COLO668 (cell line): ENCODE results near the gene IGSF9.

ENCODE experiments used
- DNase-seq: peaks from one replicate; lab custom pipeline; 2025; ENCODE audit not compliant: unreplicated experiment; lab: John Stamatoyannopoulos, UW

The IGSF9 gene, protein sequence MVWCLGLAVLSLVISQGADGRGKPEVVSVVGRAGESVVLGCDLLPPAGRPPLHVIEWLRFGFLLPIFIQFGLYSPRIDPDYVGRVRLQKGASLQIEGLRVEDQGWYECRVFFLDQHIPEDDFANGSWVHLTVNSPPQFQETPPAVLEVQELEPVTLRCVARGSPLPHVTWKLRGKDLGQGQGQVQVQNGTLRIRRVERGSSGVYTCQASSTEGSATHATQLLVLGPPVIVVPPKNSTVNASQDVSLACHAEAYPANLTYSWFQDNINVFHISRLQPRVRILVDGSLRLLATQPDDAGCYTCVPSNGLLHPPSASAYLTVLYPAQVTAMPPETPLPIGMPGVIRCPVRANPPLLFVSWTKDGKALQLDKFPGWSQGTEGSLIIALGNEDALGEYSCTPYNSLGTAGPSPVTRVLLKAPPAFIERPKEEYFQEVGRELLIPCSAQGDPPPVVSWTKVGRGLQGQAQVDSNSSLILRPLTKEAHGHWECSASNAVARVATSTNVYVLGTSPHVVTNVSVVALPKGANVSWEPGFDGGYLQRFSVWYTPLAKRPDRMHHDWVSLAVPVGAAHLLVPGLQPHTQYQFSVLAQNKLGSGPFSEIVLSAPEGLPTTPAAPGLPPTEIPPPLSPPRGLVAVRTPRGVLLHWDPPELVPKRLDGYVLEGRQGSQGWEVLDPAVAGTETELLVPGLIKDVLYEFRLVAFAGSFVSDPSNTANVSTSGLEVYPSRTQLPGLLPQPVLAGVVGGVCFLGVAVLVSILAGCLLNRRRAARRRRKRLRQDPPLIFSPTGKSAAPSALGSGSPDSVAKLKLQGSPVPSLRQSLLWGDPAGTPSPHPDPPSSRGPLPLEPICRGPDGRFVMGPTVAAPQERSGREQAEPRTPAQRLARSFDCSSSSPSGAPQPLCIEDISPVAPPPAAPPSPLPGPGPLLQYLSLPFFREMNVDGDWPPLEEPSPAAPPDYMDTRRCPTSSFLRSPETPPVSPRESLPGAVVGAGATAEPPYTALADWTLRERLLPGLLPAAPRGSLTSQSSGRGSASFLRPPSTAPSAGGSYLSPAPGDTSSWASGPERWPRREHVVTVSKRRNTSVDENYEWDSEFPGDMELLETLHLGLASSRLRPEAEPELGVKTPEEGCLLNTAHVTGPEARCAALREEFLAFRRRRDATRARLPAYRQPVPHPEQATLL

DNA sequence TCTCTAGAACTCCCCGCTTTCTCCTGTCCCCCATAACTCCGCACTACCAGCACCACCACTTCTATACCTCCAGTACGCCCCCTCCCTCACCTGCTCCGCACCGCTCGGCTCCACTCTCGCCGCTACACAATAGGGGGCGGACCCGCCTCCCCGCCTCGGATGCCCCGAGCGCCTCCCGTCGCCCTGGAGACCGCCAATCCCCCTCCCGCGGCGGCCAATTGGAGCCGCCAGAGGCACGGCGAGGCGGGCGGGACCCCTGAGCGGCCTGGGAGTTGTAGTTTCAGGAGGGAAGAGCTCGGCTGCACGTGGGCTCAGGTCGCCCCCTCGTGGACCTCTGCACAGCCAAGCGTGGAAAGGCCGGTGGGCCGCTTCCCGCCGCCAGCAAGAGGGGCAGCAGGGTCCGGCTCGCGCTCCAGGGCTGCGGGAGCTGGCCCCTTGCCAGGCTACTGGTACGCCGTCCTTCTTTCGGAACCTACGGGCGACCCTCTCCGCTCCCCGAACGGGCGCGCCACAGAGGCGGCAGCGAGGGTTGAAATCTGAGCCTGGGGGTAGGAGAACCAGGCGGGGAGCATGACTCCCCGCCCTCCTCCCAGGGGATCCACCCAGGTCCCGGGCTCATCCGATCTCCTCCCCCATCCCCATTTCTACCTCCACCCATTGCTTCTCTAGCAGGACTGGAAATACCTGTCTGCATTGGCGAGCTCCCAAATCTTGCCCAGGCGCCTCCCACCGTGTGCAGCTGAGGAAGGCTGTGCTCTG is at the start of gene IGSF9:
IGSF9 (minus strand) TSS at position 131 of the 759 bp plus-strand sequence. CDS start 2,159 bp downstream, outside the sequence.
- DNase-seq = peak; percentile 89

DNA sequence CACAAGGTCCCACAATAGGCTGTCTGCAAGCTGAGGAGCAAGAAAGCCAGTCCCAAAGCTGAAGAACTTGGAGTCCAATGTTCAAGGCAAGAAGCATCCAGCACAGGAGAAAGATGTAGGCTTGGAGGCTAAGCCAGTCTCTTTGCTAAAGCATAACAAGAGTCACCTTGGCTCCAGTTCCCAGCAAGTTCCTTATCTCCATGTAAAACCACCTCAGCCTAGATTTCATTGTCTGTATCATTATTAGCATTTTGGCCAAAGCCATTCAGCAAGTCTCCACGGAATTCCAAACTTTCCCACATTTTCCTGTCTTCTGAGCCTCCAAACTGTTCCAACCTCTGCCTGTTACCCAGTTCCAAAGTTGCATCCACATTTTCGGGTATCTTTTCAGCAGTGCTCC is 49.5 kb upstream of the IGSF9 start:
- DNase-seq = no peak

DNA sequence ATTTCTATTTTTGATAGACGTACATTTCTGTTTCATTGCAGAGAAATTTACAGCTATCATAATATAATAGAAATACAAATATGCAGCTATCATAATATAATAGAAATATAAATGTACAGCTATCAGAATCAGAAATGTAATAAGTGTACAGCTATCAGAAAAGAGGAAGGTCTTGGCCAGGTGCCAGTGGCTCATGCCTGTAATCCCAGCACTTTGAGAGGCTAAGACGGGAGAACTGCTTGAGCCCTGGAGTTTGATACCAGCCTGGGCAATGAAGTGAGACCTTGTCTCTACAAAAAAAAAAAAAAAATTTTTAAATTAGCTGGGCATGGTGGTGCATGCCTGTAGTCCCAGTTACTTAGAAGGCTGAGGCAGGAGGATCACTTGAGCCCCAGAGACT is 48.5 kb upstream of the IGSF9 start:
- DNase-seq = no peak

DNA sequence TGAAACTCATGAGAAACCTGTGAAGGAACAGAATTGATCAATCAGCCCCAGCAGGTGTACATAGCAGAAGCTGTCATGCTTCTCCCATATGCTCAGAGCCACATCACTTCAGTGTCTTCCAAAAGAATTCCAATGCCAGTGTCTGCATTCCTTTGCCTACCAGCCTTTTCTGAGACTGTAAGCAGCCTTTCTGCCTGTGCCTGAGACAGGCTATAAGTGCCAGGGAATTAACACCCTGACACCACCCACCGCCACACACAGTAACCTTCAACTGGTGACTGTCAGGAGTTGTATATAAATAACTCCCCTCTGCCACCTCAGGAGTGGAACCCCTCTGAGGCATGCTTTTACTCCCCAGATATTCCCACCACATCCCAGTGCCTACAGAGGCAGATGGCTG is 46.7 kb upstream of the IGSF9 start:
- DNase-seq = no peak

DNA sequence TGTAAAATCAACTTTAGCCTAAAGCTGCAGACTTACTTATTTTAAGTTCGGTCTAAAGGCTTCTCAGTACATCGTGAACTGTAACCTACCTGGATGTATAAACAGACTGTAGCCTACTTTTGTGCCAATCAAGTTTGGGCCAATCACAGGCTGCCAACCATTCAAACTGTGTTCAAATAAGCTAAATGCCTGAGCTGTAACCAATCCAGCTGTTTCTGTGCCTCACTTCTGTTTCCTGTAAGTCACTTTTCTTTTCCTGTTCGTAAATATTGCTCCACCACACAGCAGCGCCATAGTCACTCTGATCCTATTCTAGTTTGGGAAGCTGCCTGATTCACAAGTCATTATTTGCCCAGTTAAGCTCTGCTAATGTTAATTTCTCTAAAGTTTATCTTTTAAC is 46.1 kb upstream of the IGSF9 start:
- DNase-seq = no peak

DNA sequence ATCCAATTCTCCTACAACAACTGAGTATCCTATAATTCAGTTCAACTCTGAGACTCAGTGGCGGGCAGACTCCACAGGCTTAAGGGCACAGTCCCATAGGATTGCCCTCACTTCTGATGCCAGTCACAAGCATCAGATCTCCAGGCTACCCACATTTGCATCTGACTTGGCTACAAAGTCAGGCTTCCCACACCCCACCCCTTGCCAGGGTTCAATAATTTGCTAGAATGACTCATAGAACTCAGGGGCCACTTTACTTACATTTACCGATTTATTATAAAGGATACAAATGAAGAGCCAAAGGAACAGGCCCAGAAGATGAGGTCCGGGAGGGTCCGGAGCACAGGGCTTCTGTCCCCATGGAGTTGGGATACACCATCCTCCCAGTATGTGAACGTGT is 44.6 kb upstream of the IGSF9 start:
- no peak for DNase-seq

DNA sequence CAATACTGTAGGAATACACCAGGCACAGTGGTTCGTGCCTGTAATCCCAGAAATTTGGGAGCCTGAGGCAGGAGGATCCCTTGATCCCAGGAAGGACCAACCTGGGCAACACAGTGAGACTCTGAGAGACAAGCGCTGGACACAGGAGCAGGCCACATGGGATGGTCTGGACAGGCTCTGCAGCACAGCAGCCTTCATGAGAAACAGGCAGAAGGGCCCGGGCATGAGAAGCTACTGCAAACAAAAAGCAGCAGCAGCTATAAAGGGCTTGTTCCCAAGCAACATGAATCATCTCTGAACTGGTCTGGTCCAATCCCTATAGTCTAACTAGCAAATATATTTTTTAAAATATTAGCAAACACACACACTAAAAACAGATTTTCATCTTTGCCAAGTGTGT is 44.2 kb upstream of the IGSF9 start:
- no peak for DNase-seq

DNA sequence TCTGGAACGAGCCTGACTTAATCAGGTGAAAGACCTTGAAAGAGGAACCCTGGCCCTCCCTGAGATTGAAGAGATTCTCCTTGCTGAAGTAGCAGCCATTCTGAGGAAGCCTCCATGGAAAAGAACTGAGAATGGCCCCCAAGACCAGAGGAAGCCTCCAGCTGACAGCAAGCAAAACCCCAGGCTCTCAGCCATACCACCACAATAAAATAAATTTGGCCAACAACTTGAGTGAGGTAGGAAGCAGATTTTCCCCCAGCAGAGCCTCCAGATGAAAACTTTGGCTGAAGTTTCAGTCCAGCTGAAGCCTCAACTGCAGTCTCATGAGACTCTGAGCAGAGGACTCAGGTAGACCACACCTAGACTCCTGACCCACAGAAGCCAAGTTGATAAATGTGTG is 42.6 kb upstream of the IGSF9 start:
- DNase-seq = no peak

DNA sequence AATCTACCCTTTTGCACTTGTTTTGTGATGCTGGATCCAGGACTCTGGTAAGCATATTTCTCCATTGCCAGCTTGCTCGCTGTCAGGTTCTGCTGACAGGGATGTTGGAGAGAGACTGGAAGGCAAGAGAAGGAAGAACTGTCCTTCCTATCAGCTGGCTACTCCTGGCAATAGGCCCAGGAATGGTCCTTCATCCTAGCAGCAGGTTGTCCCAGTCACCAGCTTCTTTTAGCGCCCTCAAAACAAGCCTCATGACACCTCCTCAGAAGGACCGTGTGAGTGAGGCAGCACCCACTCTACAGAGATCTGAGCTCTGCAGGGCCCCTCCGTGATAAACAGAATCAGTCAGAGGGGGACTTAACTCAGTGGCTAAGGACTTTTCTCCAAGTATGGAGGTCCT is 41.8 kb upstream of the IGSF9 start:
- DNase-seq = no peak

DNA sequence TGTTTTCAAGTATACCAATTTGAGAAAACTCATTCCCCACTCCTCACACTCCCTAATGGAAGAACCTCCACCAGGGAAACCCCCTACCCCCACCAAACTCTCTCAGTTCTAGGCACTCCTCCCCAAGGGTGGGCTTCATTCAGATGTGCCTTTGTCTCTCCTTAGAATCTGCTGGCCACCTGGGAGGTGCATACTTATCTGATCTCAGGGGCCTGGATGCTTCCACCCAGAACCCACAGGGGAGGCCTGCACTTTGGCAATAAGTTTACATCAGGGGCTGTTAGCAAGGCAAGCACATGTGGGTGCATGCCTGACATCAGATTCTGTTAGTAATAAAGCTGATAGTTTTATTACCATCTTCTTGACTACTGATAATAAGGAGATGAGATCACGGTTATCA is 41.1 kb upstream of the IGSF9 start:
- DNase-seq = no peak

DNA sequence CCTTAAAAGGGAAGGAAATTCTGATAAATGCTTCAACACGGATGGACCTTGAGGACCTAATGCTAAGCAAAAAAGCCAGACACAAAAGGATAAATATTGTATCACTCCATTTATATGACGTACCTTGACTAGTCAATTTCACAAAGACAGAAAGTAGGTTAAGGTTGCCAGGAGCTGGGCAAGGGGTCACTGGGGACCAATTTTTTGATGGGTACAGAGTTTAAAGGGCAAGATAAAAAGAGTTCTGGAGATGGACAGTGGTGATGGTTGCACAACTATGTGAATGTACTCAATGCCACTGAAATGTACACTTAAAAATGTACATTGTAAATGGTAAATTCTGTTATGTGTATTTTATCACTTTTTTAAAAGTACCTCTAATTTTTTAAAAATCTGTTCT is 40.7 kb upstream of the IGSF9 start:
- no peak for DNase-seq

DNA sequence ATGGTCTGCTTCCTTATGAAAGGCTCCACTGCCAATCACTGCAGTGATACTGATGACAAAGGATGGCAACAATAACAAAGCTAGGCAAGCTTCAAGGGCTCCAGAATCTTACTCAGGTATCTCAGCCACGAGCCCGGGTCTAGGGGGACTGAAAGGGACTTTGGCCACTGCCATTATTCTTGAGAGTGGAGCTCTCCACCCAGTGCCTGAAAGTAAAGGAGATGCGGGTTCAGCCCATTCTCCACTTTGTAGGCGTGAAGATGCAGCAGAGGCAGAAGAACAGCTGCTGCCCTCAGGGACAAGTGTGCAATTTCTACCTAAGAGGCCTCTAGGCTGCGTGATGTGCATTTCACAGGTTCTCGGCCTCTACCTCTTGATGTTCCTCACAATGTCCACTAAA is 40.1 kb upstream of the IGSF9 start:
- no peak for DNase-seq

DNA sequence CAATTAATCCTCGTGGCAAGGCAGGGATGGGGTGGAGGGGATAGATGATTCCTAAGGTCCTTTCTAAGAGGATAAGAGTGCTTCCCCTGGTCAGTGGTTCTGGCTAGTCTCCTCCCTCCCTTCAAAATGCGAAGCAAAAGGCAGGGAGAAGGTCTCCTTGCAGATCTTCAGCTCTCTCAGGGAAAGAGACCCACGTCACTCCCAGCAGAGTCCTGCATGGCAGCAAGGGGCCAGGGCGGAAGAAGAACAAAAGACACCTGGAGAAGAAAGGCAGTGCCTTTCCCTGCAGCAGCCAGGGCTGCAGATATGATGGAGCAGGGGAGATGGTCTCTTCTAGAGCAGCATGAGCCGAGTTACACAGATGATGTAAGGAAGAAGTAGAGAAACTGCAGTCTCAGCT is 38.3 kb upstream of the IGSF9 start:
- DNase-seq = no peak

DNA sequence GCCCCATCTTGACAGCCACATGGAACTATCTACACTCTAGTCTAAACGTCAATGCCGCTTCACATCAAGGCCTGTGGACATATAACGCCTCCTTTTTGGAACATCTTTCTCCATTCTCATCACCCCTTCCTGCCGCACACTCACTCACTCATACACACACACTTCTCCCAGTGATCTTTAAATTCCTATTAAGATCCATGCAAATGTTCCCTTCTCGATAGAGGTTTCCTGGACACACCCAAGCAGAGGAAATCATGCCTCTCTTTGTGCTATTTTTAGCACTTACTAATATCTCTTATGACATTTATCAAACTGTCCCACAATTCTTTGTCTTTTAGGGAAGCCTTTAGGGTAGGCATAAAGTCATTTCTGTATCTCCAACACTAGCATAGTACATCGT is 36.9 kb upstream of the IGSF9 start:
- no peak for DNase-seq

DNA sequence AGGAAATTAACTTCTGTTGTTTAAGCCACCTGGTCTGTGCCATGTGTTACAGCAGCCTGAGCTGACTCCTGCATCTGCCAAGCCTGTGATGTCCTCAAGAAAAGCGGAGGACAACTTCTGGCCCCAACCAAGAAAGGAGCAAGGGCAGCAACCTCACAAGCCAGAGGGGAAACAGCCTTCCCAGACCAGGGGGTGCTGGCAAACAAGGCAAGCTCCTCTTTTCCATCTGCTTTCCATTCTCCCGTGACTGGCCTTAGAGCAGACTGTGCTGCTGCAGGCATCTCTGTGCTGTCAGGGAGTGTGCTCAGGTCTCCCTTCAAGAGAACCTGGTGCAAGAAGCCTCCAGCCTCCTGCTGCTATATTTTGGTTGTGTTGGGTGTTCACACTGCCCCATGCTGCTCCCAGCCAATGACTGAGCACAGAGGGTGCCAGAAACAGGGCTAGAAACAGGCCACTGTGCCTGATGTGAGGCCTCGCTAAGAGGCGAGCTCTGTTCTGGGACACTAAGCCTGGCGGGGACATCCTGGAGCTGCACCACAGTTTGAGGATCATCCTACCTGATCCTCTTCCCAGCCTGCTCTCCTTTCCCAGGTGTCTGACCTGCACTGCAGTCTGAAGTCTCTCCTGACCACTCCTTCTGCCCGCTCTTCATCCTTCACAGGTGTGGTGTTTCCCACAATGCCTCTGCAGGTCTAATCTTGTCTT is 36.1 kb upstream of the IGSF9 start:
- no peak for DNase-seq

DNA sequence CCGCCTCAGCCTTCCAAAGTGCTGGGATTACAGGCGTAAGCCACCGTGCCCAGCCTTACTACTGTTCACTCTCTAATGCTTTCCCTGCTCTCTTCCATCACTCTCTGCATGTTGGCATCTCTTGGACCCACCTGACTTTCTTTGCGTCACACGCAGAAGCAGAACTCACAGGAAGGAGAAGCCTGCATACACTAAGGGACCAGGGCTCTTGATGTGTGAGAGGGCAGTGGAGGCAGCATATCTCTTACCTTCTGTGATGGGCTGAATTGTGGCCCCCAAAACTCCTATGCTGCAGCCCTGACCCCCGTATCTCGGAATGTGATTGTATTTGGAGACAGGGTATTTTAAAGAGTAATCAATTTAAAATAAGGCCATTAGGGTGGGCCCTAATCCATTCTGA is 35.4 kb upstream of the IGSF9 start:
- no peak for DNase-seq

DNA sequence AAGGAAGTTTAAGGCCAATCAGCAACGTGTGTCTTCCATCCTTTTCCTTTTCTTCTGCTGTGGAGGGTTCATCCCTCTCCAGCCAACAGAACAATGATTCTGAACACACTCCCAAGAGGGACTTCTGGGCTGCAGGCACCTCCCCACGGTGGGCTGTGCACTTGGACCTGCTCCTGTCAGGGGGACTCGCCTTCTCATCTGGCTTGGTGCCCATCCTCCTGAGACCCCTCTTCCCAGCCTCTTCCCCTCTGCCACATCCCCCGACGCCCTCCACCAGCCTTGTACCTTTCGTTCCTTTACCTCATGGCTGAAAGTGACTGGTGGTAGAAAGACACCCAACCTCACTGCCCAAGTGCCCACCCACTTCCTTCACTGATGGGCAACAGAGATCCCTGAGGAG is 34.7 kb upstream of the IGSF9 start:
- no peak for DNase-seq

DNA sequence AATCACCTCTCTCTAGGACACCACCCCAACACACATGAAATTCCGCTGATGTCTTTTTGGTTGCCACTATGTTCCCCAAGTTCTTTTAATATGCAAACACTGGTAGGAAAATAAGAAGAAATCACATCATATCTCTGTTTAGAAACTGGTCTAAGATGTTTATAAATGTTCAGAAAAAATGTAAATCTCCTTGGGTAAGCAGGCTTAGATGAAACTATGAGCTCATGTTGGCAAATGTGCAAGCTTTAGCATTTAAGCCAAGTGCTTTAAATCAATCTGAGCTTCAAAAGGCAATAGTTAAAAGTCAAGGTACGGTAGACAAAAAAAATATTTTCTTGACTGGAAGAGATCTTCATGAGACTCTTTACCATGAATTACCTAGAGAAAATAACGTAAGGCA is 33.8 kb upstream of the IGSF9 start:
- no peak for DNase-seq

DNA sequence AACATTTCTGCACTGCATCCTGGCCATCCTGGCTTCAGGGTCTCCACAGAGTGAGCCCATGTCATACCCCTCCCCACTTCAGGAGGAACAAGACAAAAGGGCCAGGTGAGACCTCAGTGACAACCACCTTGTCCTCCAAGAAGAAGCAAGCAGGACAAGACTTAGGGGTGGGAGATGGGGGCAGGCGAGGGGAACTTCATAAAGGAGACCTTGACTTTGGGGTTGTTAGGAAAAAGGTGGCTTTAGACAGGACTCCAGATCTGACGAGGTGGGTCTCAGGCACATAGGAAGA is 32.6 kb upstream of the IGSF9 start:
- DNase-seq = no peak

DNA sequence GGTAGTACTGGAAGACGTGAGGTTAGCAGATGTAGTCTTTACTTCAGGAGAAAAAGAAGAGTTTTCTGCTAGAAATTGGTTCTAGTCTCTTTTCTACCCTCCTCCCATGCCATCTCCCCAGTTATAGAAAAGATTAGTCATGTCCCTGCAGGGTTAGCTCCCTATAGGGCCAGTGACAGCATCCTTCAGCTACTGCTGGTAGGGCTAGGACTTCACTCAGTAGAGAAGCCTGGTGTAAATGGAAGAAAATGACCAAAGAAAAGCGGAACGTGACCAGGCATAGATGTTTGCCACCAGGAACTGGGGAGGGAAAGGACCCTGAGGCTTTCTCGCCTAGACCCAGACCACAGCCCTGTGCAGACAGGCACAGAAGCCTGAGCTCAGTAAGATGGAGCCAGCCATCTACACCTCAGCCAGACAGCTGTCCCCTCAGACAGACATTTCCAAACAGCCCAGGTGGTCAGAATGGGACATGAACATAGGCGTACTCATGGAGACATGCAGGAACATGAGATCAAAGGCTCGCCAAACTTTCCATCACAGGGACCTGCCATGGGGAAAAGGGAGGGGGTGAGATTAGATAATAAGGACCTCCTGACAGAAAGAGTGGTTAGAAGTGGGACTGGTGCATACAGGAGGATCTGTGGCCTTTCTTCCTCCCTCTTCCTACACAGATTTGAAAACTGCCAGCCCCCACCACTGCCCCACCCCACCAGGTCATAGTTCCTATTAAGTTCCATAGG is 32.1 kb upstream of the IGSF9 start:
- DNase-seq = no peak
